ENCODE results near the gene CNR1. TPM values are rescaled to one million over a fixed set of nuclear protein-coding genes. Genes with fewer than 3 reads are reported as not detected.
"Not testable (repeated sequence)": the region's sequence is repeated elsewhere in the genome, so short reads cannot be mapped to it uniquely, and the experiment has no call there.

The CNR1 gene
- total RNA-seq, 1 donor from 2014 or later: 0.26 TPM

- no peaks in the 10 kb centered on the region for H3K9me3 Mint-ChIP-seq
- H2AFZ ChIP-seq (replicated peaks): no peak overlapping the region
- no peaks in the 10 kb centered on the region for H3F3A ChIP-seq (ENCODE audit: low read depth)
- TF ChIP-seq EZH2phosphoT487 (IDR thresholded peaks at IDR 0.05) (no peak), EZH2 (IDR thresholded peaks at IDR 0.05) (no peak), CTCF (IDR thresholded peaks at IDR 0.05) (no peak)
- DNase-seq (ENCODE audit: low spot score): no peak
- no peaks in the 10 kb centered on the region for H3K79me2 ChIP-seq (ENCODE audit: low read depth)
- no peaks in the 10 kb centered on the region for H3K36me3 Mint-ChIP-seq
- no peaks in the 10 kb centered on the region for H4K20me1 ChIP-seq (ENCODE audit: low read depth)
- no peaks in the 10 kb centered on the region for H3K27me3 ChIP-seq
- no peak overlapping the region for H3K4me2 ChIP-seq
- peaks cover 4% of the 10 kb centered on the region for H3K4me1 ChIP-seq
- no peak overlapping the region for H3K4me3 ChIP-seq
- H3K27ac Mint-ChIP-seq: no peak overlapping the region
- H3K36me3 ChIP-seq: no peaks in the 10 kb centered on the region
- H3K4me3 Mint-ChIP-seq: no peak overlapping the region
- peaks cover 11% of the 10 kb centered on the region for H3K4me1 Mint-ChIP-seq
- no peak overlapping the region for H3K9ac ChIP-seq
- H3K27me3 Mint-ChIP-seq (ENCODE audit: insufficient read depth, low read depth): peaks cover 2% of the 10 kb centered on the region
- no peaks in the 10 kb centered on the region for H3K9me3 ChIP-seq (ENCODE audit: low read depth)
- H3K27ac ChIP-seq: no peak overlapping the region
These were observed 42.6 kb upstream of the CNR1 start for GRCh38 chr6:88208726-88209125.

GRCh38 chr6:88201734-88202133, 35.6 kb upstream of the CNR1 start:
- H3F3A ChIP-seq (ENCODE audit: low read depth); H3K4me3 Mint-ChIP-seq; H3K4me3 ChIP-seq; H3K79me2 ChIP-seq (ENCODE audit: low read depth); H3K27ac ChIP-seq; H3K27ac Mint-ChIP-seq; H3K9me3 ChIP-seq (ENCODE audit: low read depth); H3K4me2 ChIP-seq; H3K36me3 Mint-ChIP-seq; H3K4me1 ChIP-seq; H2AFZ ChIP-seq (replicated peaks); H3K4me1 Mint-ChIP-seq; H3K36me3 ChIP-seq; DNase-seq (ENCODE audit: low spot score); H3K27me3 ChIP-seq; H4K20me1 ChIP-seq (ENCODE audit: low read depth); H3K9ac ChIP-seq; H3K27me3 Mint-ChIP-seq (ENCODE audit: insufficient read depth, low read depth): not testable (repeated sequence)
- H3K9me3 Mint-ChIP-seq: peaks cover 15% of the 10 kb centered on the region

- Histone ChIP-seq H3K9me3 (ENCODE audit: low read depth) (no peaks in the 10 kb centered on the region), H3K27me3 (no peaks in the 10 kb centered on the region), H3K9ac (no peak overlapping the region), H4K20me1 (ENCODE audit: low read depth) (no peaks in the 10 kb centered on the region), H3K4me3 (no peak overlapping the region), H2AFZ (replicated peaks) (no peak overlapping the region), H3K4me1 (no peaks in the 10 kb centered on the region), H3K4me2 (no peak overlapping the region), H3K79me2 (ENCODE audit: low read depth) (no peaks in the 10 kb centered on the region), H3F3A (ENCODE audit: low read depth) (no peaks in the 10 kb centered on the region), H3K36me3 (no peaks in the 10 kb centered on the region), H3K27ac (no peak overlapping the region)
- TF ChIP-seq EZH2 (IDR thresholded peaks at IDR 0.05) (no peak), EZH2phosphoT487 (IDR thresholded peaks at IDR 0.05) (no peak), CTCF (IDR thresholded peaks at IDR 0.05) (no peak)
- Mint-ChIP-seq H3K27ac (no peak overlapping the region), H3K27me3 (ENCODE audit: insufficient read depth, low read depth) (peaks cover 3% of the 10 kb centered on the region), H3K4me1 (peaks cover under 1% of the 10 kb centered on the region), H3K9me3 (peaks cover 8% of the 10 kb centered on the region), H3K36me3 (no peaks in the 10 kb centered on the region), H3K4me3 (no peak overlapping the region)
- DNase-seq (ENCODE audit: low spot score): no peak
These were observed 18.8 kb upstream of the CNR1 start for GRCh38 chr6:88184921-88185320.

- no peak overlapping the region for H3K27ac ChIP-seq
- H3K4me1 Mint-ChIP-seq: peaks cover 6% of the 10 kb centered on the region
- TF ChIP-seq EZH2 (IDR thresholded peaks at IDR 0.05) (no peak), CTCF (IDR thresholded peaks at IDR 0.05) (no peak), EZH2phosphoT487 (IDR thresholded peaks at IDR 0.05) (no peak)
These were observed 17.3 kb upstream of the CNR1 start for GRCh38 chr6:88183471-88183870.

More at GRCh38 chr6:88183471-88183870, 17.3 kb upstream of the CNR1 start:
- DNase-seq (ENCODE audit: low spot score): no peak
- Mint-ChIP-seq H3K9me3 (peaks cover 6% of the 10 kb centered on the region), H3K27me3 (ENCODE audit: insufficient read depth, low read depth) (peaks cover 3% of the 10 kb centered on the region), H3K4me3 (no peak overlapping the region), H3K27ac (no peak overlapping the region), H3K36me3 (no peaks in the 10 kb centered on the region)
- Histone ChIP-seq H3F3A (ENCODE audit: low read depth) (no peaks in the 10 kb centered on the region), H3K27me3 (no peaks in the 10 kb centered on the region), H3K4me1 (no peaks in the 10 kb centered on the region), H3K4me3 (no peak overlapping the region), H2AFZ (replicated peaks) (no peak overlapping the region), H3K4me2 (no peak overlapping the region), H3K9ac (no peak overlapping the region), H3K36me3 (no peaks in the 10 kb centered on the region), H4K20me1 (ENCODE audit: low read depth) (no peaks in the 10 kb centered on the region), H3K79me2 (ENCODE audit: low read depth) (no peaks in the 10 kb centered on the region), H3K9me3 (ENCODE audit: low read depth) (no peaks in the 10 kb centered on the region)
